Ectodermal cell (in vitro differentiated cells): ENCODE measurements around the gene NTSR1.

Experiments used
- H3K27ac ChIP-seq: 2 replicates; pipeline ENCODE4 v1.7.0; 2013; ENCODE audit warnings: mild to moderate bottlenecking, low read depth, low read length; ENCODE audit not compliant: insufficient read depth, poor library complexity, severe bottlenecking
- H3K27me3 ChIP-seq: 2 replicates; pipeline ENCODE4 v1.7.0; 2013; ENCODE audit warnings: mild to moderate bottlenecking, low read length; ENCODE audit not compliant: insufficient read depth, control insufficient read depth, poor library complexity, severe bottlenecking
- H3K36me3 ChIP-seq: one replicate; pipeline ENCODE4 v1.7.0; 2013; ENCODE audit warnings: low read length; ENCODE audit not compliant: control insufficient read depth, insufficient read depth
- H3K4me1 ChIP-seq: one replicate; pipeline ENCODE4 v1.7.0; 2013; ENCODE audit warnings: low read length; ENCODE audit not compliant: control insufficient read depth, insufficient read depth
- H3K4me3 ChIP-seq: 2 replicates; pipeline ENCODE4 v1.7.0; 2013; ENCODE audit warnings: low read depth, low read length, control low read depth; ENCODE audit not compliant: insufficient read depth
- H3K9me3 ChIP-seq: 2 replicates; pipeline ENCODE4 v1.7.0; 2013; ENCODE audit warnings: mild to moderate bottlenecking, low read length, moderate library complexity; ENCODE audit not compliant: control insufficient read depth
- WGBS, 2 experiments: methylation state at CpG; one replicate each; pipeline ENCODE4 v1.1.7; 2013; ENCODE audit warnings: missing lambda C conversion rate in 2 of 2; 5-methylcytosine and 5-hydroxymethylcytosine counted together

Gene NTSR1

DNA sequence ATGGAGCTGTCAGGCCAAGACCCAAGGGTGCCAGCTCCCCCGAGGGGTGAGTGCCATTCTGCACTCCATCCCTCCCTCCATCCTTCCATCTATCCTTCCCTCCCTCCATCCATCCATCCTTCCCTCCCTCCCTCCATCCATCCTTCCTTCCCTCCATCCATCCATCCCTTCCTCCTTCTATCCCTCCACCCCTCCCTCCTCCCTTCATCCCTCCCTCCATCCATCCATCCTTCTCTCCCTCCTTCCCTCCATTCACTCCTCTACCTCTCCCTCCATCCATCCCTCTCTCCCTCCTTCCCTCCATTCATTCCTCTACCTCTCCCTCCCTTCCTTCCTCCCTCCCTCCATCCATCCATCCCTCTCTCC lies 46.3 kb downstream of the NTSR1 start:
- Histone ChIP-seq H3K27me3 (no peaks in the 10 kb centered on the region), H3K9me3 (no peaks in the 10 kb centered on the region), H3K4me1 (peaks cover 10% of the 10 kb centered on the region), H3K36me3 (no peaks in the 10 kb centered on the region), H3K4me3 (no peak overlapping the region), H3K27ac (no peak overlapping the region)
- 85 to 92% methylated on average over 1 of the region's 1 CpG for WGBS, 2 experiments

DNA sequence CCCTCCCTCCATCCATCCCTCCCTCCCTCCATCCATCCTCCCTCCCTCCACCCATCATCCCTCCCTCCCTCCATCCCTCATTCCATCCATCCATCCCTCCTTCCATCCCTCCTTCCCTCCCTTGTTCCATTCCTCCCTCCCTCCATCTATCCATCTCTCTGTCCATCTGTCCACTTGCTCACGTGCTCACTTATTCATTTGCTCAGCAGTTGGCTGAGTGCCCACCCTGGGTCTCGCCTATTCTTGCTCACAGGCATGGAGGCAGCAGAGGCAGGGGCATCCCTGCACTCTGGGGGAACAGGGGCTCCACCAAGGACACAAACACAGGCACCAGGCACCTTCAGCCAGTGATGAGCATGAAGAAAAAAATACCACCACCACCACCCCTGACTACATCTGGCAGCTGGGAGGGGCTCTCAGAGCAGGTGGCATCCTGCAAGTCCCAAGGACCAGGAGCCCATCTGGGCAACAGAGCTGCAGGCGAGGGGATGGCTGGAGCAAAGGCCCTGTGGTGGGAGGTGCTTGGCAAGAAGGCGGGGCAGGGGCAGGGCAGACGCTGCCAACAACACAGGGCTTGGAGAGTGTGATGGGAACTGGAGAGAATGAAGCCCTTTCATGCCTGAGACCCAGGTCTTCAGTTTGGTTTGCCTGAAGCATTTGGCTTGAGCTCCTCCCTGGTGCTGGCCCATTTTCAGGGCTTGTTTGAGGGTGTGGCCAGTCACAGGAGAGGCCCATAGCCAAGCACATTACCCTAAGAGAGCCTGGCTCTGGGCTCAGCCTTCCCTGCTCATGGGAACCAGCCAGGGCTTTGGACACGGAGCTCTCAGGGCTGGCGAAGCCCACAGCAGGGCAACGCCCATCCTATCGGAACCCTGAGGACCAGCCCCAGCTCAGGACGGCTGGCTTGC lies 47.4 kb downstream of the NTSR1 start:
- no peaks in the 10 kb centered on the region for H3K9me3 ChIP-seq
- no peak overlapping the region for H3K27ac ChIP-seq
- H3K36me3 ChIP-seq: no peaks in the 10 kb centered on the region
- H3K4me1 ChIP-seq: peaks cover 19% of the 10 kb centered on the region
- H3K4me3 ChIP-seq: no peak overlapping the region
- 67% methylated on average over 10 of the region's 10 CpGs for WGBS, 2 experiments
- no peaks in the 10 kb centered on the region for H3K27me3 ChIP-seq

DNA sequence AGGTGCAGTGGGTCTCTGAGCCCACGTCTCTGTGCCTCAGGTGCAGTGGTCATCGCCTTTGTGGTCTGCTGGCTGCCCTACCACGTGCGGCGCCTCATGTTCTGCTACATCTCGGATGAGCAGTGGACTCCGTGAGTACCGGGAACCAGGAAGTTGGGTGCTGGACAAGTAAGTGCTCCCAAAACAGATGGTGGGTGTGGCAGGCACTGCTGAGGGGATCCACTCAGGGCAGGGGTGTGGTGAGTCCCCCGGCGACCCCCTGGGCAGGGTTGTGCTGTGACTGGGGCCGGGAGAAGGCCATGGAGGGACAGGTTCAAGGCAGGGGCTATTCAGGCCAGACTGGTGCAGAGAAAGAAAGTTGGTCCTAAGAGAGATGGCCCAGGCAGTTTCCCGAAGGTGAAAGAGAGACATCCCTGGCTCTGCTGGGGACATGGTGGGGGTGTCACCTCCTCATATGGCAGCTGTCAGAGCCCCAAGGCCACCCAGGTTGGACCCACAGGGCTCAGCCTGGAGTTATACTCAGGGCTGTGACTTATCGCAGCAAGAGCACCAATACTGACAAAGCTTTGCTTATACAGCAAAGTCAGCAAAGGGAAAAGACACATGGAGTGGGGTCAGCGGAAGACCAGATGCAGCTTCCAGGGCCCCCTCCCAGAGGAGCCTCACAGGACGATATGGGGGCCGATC lies 49.7 kb downstream of the NTSR1 start:
- 90% methylated on average over 16 of the region's 16 CpGs for WGBS, 2 experiments
- Histone ChIP-seq H3K4me3 (no peak overlapping the region), H3K27ac (no peak overlapping the region), H3K36me3 (no peaks in the 10 kb centered on the region), H3K27me3 (no peaks in the 10 kb centered on the region), H3K9me3 (no peaks in the 10 kb centered on the region), H3K4me1 (peaks cover 16% of the 10 kb centered on the region)

DNA sequence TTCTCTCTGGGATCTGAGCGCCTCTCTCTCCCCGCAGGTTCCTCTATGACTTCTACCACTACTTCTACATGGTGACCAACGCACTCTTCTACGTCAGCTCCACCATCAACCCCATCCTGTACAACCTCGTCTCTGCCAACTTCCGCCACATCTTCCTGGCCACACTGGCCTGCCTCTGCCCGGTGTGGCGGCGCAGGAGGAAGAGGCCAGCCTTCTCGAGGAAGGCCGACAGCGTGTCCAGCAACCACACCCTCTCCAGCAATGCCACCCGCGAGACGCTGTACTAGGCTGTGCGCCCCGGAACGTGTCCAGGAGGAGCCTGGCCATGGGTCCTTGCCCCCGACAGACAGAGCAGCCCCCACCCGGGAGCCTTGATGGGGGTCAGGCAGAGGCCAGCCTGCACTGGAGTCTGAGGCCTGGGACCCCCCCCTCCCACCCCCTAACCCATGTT lies 51.4 kb downstream of the NTSR1 start:
- Histone ChIP-seq H3K4me3 (no peak overlapping the region), H3K27ac (no peak overlapping the region), H3K9me3 (no peaks in the 10 kb centered on the region), H3K4me1 (peaks cover 17% of the 10 kb centered on the region), H3K36me3 (no peaks in the 10 kb centered on the region), H3K27me3 (no peaks in the 10 kb centered on the region)
- 93 to 95% methylated on average over 20 of the region's 20 CpGs for WGBS, 2 experiments

DNA sequence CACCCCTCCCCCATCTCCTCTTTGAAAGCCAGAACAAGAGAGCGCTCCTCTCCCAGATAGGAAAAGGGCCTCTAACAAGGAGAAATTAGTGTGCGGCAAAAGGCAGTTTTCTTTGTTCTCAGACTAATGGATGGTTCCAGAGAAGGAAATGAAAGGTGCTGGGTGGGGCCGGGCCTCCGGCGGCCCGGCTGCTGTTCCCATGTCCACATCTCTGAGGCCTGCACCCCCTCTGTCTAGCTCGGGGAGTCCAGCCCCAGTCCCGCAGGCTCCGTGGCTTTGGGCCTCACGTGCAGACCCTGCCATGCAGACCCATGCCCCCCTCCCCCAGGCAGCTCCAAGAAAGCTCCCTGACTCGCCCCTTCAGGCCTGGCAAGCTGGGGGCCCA lies 51.8 kb downstream of the NTSR1 start:
- no peak overlapping the region for H3K27ac ChIP-seq
- no peaks in the 10 kb centered on the region for H3K36me3 ChIP-seq
- H3K9me3 ChIP-seq: no peaks in the 10 kb centered on the region
- no peaks in the 10 kb centered on the region for H3K27me3 ChIP-seq
- H3K4me3 ChIP-seq: no peak overlapping the region
- H3K4me1 ChIP-seq: peaks cover 20% of the 10 kb centered on the region
- WGBS, 2 experiments: 78 to 80% methylated on average over 11 of the region's 11 CpGs

DNA sequence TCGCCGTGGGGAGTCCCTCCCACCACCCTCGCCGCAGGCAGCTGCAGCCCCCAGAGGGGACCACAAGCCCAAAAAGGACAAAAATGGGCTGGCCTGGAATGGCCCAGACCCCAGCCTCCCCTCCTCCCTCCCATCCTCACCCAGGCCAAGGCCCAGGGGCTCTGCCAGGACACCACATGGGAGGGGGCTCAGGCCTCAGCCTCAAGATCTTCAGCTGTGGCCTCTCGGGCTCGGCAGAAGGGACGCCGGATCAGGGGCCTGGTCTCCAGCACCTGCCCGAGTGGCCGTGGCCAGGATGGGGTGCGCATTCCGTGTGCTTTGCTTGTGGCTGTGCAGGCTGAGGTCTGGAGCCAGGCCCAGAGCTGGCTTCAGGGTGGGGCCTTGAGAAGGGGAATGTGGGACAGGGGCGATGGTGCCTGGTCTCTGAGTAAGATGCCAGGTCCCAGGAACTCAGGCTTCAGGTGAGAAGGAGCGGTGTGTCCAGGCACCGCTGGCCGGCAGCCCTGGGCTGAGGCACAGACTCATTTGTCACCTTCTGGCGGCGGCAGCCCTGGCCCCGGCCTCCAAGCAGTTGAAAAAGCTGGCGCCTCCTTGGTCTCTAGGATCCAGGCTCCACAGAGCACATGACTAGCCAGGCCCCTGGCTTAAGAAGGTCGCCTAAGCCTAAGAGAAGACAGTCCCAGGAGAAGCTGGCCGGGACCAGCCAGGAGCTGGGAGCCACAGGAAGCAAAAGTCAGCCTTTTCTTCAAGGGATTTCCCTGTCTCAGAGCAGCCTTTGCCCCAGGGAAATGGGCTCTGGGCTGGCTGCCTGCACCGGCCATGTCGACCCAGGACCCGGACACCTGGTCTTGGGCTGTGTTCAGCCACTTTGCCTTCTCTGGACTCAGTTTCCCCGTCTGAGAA lies 52.5 kb downstream of the NTSR1 start:
- H3K36me3 ChIP-seq: no peaks in the 10 kb centered on the region
- 88 to 90% methylated on average over 26 of the region's 26 CpGs for WGBS, 2 experiments
- no peaks in the 10 kb centered on the region for H3K9me3 ChIP-seq
- peaks cover 20% of the 10 kb centered on the region for H3K4me1 ChIP-seq
- H3K27ac ChIP-seq: no peak overlapping the region
- no peaks in the 10 kb centered on the region for H3K27me3 ChIP-seq
- no peak overlapping the region for H3K4me3 ChIP-seq

DNA sequence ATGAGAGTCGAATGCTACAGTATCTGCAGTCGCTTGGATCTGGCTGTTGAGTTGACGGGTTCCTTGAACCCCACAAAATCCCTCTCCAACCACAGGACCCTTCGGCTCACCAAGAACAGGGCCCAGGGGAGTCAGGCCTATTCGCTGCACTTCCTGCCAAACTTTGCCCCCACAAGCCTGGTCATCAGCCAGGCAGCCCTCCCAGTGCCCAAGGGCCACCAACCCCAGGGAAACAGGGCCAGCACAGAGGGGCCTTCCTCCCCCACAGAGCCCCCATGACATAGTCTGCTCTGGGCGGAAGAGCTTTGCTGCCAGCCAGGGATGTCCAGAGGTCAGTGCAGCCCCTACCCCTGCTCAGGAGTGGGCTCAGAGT lies 53.1 kb downstream of the NTSR1 start:
- WGBS, 2 experiments: 94 to 95% methylated on average over 6 of the region's 6 CpGs
- Histone ChIP-seq H3K36me3 (no peaks in the 10 kb centered on the region), H3K9me3 (no peaks in the 10 kb centered on the region), H3K27me3 (no peaks in the 10 kb centered on the region), H3K4me1 (peaks cover 20% of the 10 kb centered on the region), H3K4me3 (no peak overlapping the region), H3K27ac (no peak overlapping the region)

DNA sequence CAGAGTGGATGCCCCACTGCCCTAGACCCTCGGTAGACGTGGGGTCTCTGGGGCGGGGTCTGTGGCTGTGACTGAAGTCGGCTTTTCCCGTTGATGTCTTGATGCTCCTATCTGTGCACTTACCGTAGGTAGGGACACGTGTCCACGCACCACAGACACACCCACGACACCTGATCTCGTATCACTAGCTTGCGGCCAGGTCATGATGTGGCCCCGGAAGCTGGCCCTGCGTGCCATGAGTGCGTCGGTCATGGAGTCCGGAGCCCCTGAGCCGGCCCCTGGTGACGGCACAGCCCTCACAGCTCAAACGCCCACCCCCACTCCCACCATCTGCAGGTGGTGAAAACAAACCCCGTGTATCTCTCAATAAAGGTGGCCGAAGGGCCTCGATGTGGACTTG lies 53.7 kb downstream of the NTSR1 start:
- Histone ChIP-seq H3K27ac (no peak overlapping the region), H3K36me3 (no peaks in the 10 kb centered on the region), H3K4me3 (no peak overlapping the region), H3K4me1 (peaks cover 20% of the 10 kb centered on the region), H3K9me3 (no peaks in the 10 kb centered on the region), H3K27me3 (no peaks in the 10 kb centered on the region)
- 90 to 91% methylated on average over 22 of the region's 22 CpGs for WGBS, 2 experiments

DNA sequence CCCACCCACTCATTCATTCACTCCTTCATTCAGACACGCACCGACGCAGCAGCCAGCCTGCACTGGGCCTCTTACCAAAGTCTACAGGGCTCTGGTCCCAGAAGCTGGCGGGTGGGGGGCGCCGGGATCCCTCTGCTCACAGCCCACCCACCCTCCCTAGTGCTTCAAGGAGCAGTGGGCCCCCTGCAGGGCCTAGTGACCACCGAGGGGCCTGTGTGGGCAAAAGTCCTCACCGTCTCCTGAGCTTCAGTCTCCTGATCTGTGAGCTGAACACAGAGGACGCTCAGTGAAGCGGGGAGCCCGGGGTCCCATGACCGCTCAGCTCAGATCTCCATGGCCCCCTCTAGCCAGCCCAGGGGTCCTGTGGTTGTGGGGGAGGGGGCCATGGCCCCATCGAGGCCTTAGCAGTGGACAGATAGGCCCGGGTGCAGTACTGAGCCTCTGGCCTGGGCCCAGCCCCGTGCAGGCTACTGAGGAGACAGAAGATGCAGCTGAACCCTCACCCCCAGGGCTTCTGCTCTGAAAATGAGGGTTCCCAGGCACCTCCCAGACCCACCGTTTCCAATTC lies 54.2 kb downstream of the NTSR1 start:
- H3K9me3 ChIP-seq: no peaks in the 10 kb centered on the region
- peaks cover 22% of the 10 kb centered on the region for H3K4me1 ChIP-seq
- no peak overlapping the region for H3K27ac ChIP-seq
- no peaks in the 10 kb centered on the region for H3K36me3 ChIP-seq
- no peaks in the 10 kb centered on the region for H3K27me3 ChIP-seq
- 90 to 91% methylated on average over 16 of the region's 16 CpGs for WGBS, 2 experiments
- no peak overlapping the region for H3K4me3 ChIP-seq
